Epithelial cell of esophagus (primary cell): Measurements from ENCODE around the gene TBX1.

Experiments
- DNase-seq: peaks from one replicate; pipeline ENCODE4 v3.0.0; 2010; ENCODE audit warnings: low read depth
- H3K4me3 ChIP-seq: 2 replicates; pipeline ENCODE4 v1.5.1; 2011; ENCODE audit warnings: mild to moderate bottlenecking, low read length, control low read depth
- CTCF ChIP-seq: IDR thresholded peaks from 2 replicates; pipeline ENCODE4 v1.5.1; 2011; ENCODE audit warnings: low read depth, mild to moderate bottlenecking, low read length, control low read depth, inconsistent platforms; ENCODE audit not compliant: insufficient read depth; ENCODE audit errors: missing control alignments

Gene TBX1

DNA sequence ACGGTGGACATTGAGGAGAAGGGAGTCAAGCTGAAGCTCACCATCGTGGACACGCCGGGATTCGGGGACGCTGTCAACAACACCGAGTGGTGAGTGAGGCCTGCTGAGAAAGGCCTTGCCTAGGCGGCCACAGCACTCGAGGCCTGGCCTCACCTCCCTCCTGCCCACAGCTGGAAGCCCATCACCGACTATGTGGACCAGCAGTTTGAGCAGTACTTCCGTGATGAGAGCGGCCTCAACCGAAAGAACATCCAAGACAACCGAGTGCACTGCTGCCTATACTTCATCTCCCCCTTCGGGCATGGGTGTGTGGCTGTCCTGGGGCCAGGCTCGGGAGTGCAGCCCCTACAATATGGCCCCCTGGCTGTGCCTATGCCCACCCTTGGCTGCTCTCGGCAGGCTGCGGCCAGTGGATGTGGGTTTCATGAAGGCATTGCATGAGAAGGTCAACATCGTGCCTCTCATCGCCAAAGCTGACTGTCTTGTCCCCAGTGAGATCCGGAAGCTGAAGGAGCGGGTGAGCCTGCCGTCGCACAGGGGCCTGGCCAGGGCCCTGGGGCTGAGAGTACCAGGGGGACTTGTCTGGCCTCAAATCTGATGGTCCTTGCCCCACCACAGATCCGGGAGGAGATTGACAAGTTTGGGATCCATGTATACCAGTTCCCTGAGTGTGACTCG lies 40.3 kb upstream of the TBX1 start:
- no peak overlapping the region for H3K4me3 ChIP-seq
- no peak for DNase-seq
- TF ChIP-seq CTCF = no peak

GRCh38 chr22:19720999-19721329 lies 39.6 kb upstream of the TBX1 start:
- no peak for TF ChIP-seq CTCF
- no peak overlapping the region for H3K4me3 ChIP-seq
- DNase-seq = no peak

DNA sequence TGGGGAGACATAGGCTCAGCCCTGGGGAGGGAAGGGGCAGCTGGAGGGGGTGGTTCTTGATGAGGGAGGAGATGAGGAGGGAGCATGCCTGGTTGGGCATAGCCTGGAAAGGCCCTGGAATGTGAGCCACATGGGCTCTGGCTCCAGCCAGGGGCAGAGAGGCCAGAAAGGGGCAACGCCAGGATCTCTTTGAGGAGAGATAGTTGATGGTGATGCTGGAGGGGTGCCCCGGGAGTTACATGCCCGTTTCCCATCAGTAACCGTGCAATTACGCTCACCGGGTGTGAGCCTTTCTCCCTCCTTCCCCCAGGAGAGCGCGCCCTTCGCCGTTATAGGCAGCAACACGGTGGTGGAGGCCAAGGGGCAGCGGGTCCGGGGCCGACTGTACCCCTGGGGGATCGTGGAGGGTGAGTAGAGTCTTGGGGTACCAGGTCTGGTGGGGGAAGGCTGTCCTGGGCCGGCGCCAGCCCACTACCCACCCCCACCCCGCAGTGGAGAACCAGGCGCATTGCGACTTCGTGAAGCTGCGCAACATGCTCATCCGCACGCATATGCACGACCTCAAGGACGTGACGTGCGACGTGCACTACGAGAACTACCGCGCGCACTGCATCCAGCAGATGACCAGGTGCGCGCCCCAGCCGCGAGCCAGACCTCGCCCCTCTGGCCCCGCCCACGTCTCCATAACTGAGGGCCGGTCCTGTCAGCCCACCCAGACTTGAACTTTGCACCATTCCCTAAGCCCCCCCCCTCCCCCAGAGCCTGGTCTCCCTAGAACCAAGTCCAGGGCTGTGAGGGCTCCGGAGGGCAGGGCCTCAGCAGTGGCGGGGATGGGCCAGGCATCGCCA lies 39.0 kb upstream of the TBX1 start:
- no peak for DNase-seq

GRCh38 chr22:19722178-19722981 lies 38.2 kb upstream of the TBX1 start:
- DNase-seq = no peak
- no peak overlapping the region for H3K4me3 ChIP-seq
- no peak for TF ChIP-seq CTCF

More for the DNA sequence above, 39.0 kb upstream of the TBX1 start:
- no peak for TF ChIP-seq CTCF
- no peak overlapping the region for H3K4me3 ChIP-seq

DNA sequence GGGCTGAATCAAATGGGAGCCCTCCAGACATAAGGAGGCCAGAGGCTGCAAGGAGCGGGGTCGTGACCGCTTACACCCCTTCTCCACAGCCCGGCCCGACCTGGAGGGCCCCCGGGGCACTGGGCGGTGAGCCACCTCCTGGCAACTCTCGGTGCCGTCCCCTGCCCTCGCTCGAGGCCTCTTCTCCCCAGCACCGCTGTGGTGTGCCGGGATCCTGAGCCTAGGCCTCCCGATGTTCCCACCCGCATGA lies 37.7 kb upstream of the TBX1 start:
- TF ChIP-seq CTCF = no peak
- DNase-seq = no peak
- H3K4me3 ChIP-seq = no peak overlapping the region

DNA sequence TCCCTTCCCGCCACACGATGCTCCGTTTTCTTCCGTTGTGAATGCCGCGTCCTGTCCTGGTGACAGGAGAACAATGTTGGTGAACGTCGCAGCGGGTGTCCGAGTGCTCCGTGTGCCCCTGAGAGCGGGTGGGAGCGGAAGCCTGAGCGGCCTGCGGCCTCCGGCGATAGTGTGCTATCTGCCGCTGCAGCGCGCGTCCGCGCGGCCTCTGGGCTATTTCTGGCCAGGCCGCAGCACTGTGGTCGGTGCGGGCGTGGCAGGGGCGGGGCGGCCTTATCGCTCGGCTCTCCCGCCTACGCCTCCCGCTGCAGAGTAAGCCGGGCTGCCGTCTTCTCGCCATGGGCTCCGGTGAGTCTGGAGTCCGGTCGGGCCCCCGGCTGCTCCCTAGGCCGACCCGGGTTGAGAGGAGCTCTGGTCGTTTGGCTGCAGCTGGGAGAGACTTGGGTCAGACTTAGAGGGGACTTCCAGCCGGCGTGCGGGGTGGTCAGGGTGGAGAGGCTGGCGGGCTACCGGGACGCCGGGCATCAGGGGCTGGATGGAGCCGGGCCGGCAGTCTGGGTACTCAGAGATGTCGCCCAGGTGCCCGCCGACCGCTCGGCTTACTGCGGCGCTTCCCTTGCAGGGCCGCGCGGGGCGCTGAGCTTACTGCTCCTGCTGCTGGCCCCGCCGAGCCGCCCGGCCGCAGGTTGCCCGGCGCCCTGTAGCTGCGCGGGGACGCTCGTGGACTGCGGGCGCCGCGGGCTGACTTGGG lies 37.2 kb upstream of the TBX1 start, which contains the start of gene GP1BB:
Gene GP1BB (plus strand): TSS at position 308 of the 751 bp plus-strand sequence. CDS start 31 bp downstream, at position 339.
- H3K4me3 ChIP-seq = no peak within 1 kb of the TSS
- TF ChIP-seq CTCF = no peak
- peak; percentile 15 for DNase-seq
